AG10803 (cell line): ENCODE results near the gene PPIF.

Experiments
- DNase-seq: peaks from one replicate; pipeline ENCODE4 v3.0.0; 2010; ENCODE audit warnings: low read depth
- H3K4me3 ChIP-seq: 2 replicates; pipeline ENCODE4 v1.5.1; 2011; ENCODE audit warnings: mild to moderate bottlenecking, low read length, control low read depth
- TF ChIP-seq, protein P1 (sequence below): conservative IDR thresholded peaks from 2 replicates; pipeline ENCODE4 v1.5.1; 2011; ENCODE audit warnings: mild to moderate bottlenecking, low read length, control low read depth, inconsistent platforms

The PPIF gene

DNA sequence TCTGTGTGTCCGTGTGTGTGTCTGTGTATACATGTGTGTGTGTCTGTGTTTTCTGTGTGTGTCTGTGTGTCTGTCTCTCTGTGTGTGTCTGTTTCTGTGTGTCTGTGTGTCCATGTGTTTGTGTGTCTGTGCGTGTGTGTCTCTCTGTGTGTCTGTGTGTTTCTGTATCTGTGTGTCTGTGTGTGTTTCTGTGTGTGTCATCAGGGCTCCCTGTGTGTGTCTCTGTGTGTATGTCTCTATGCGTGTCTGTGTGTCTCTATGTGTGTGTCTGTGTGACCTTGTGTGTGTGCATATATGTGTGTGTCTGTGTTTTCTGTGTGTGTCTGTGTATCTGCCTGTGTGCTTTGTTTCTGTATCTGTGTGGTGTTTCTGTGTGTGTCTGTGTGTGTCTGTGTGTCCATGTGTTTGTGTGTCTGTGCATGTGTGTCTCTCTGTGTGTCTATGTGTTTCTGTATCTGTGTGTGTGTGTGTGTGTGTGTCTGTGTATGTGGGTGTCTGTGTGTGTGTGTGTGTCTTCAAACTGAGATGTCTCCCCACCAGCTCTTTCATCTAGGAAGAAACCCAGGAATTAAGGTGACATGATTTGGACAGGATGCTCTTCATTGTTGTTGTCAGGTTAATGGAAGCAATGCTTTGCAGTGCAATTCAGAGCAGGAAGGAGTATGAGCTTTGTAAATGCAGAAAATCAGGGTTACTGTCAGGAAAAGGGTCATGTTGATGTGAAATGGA lies 20.7 kb upstream of the PPIF start:
- no peak overlapping the region for H3K4me3 ChIP-seq
- TF ChIP-seq, protein P1, sequence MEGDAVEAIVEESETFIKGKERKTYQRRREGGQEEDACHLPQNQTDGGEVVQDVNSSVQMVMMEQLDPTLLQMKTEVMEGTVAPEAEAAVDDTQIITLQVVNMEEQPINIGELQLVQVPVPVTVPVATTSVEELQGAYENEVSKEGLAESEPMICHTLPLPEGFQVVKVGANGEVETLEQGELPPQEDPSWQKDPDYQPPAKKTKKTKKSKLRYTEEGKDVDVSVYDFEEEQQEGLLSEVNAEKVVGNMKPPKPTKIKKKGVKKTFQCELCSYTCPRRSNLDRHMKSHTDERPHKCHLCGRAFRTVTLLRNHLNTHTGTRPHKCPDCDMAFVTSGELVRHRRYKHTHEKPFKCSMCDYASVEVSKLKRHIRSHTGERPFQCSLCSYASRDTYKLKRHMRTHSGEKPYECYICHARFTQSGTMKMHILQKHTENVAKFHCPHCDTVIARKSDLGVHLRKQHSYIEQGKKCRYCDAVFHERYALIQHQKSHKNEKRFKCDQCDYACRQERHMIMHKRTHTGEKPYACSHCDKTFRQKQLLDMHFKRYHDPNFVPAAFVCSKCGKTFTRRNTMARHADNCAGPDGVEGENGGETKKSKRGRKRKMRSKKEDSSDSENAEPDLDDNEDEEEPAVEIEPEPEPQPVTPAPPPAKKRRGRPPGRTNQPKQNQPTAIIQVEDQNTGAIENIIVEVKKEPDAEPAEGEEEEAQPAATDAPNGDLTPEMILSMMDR, result no peak
- DNase-seq, result no peak

- no peak overlapping the region for H3K4me3 ChIP-seq
- TF ChIP-seq, protein P1, result no peak
- no peak for DNase-seq
These were observed 20.2 kb upstream of the PPIF start for GRCh38 chr10:79327090-79327457.

DNA sequence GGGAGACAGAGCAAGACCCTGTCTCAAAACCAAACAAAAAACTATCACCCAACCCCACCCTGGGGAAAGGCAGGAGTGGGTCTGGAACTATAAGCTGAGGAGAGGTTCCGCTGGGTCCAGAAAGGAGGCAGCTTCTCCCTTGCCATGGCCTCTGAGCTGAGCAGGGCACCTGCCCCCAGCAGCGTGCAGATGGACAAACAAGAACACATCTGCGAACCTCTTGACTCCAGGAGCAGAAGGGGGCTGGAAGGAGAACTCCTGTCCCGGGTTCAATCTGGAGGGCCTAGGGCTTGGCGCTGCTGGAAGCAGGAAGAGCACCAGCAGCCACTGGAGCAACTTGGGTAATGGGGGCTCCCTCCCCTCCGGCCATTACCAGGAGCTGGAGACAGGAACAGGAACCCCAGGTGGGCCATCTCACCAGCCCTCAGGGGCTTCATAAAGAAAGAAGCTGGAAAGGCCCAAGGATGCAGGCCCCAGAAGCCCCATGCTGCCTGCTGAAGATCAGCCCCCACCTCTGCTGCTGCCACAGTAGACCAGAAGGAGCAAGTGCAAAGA lies 19.0 kb upstream of the PPIF start:
- no peak for DNase-seq
- TF ChIP-seq, protein P1, result no peak

GRCh38 chr10:79328737-79329504 lies 18.3 kb upstream of the PPIF start:
- H3K4me3 ChIP-seq, result no peak overlapping the region
- TF ChIP-seq, protein P1, result no peak
- no peak for DNase-seq

More for the DNA sequence above, 19.0 kb upstream of the PPIF start:
- no peak overlapping the region for H3K4me3 ChIP-seq

DNA sequence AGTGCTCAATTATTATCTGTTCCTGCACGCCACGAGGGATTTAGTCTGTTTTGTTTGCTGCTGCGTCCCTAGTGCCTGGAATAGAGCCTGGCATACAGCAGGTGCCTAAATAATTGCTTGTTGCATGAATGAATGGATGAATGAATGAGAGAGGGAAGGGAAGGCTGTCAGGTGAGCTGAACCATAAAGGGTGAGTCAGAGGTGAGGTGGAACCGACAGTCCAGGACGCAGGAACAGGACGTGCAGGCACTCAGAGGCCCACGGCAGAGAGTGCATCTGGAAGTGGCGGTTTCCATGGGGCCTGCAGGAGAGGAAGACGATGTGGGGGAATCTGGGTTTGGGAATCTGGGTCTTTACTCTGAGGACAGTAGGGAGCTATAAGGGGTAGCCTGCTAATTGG lies 17.7 kb upstream of the PPIF start:
- DNase-seq, result no peak
- H3K4me3 ChIP-seq, result no peak overlapping the region
- TF ChIP-seq, protein P1, result no peak

DNA sequence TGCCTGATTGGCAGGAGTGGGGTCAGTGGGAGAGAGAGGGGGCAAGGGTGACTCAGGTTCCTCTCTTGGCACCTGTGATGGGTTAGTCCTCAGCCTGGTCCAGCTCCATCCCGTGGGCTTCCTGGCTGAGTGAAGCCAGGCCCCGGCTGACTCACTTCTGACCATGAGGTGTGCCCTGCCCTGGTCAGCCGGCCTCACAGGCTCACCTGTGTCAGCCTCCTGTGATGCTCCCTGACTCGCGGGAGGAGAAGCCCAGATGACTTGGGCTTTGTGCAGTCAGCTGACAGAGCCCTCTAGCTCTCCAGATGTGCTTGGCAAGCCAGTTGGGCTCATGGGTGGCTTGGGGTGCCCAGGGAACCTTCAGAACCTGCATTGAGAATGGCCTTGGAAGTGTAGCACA lies 16.0 kb upstream of the PPIF start:
- DNase-seq, result no peak
- H3K4me3 ChIP-seq, result no peak overlapping the region
- TF ChIP-seq, protein P1, result no peak
